Neural cell (in vitro differentiated cells): ENCODE results near the gene SELENOI. TPM values are rescaled to one million over a fixed set of nuclear protein-coding genes. Genes with fewer than 3 reads are reported as not detected.

ENCODE experiments used
- H2AFZ ChIP-seq: fragments of 200-600, 300-800 bp; sonication (generic), shearing (Covaris generic); 2 replicates; pipeline ENCODE4 v1.6.0; 2014; ENCODE audit warnings: low read depth, mild to moderate bottlenecking, antibody characterized with exemption, low read length, moderate library complexity
- H3F3A ChIP-seq: fragments of 200-600 bp; shearing (Covaris generic); 2 replicates; pipeline ENCODE4 v1.6.1; 2016; ENCODE audit warnings: mild to moderate bottlenecking, moderate library complexity, mixed read lengths, antibody characterized with exemption, low read length; ENCODE audit not compliant: insufficient read depth, poor library complexity, severe bottlenecking
- H3K27ac ChIP-seq: fragments of 200-600, 300-800 bp; sonication (generic), shearing (Covaris generic); 2 replicates; pipeline ENCODE4 v1.5.1; 2014; ENCODE audit warnings: mild to moderate bottlenecking, low read length, moderate library complexity
- H3K27me3 ChIP-seq: fragments of 300-800, 200-600 bp; sonication (generic), shearing (Covaris generic); 2 replicates; pipeline ENCODE4 v1.6.0; 2014; ENCODE audit warnings: mild to moderate bottlenecking, low read depth, low read length, moderate library complexity; ENCODE audit not compliant: insufficient read depth
- H3K36me3 ChIP-seq: fragments of 300-800, 200-600 bp; sonication (generic), shearing (Covaris generic); 2 replicates; pipeline ENCODE4 v1.5.1; 2014; ENCODE audit warnings: mild to moderate bottlenecking, antibody characterized with exemption, low read length, moderate library complexity; ENCODE audit not compliant: insufficient read depth
- H3K4me2 ChIP-seq: fragments of 300-800, 200-600 bp; sonication (generic), shearing (Covaris generic); 2 replicates; pipeline ENCODE4 v1.6.0; 2014; ENCODE audit warnings: mild to moderate bottlenecking, low read length
- H3K4me3 ChIP-seq: fragments of 300-800, 200-600 bp; sonication (generic), shearing (Covaris generic); 2 replicates; pipeline ENCODE4 v1.5.1; 2014; ENCODE audit warnings: mild to moderate bottlenecking, low read length, moderate library complexity
- H3K79me2 ChIP-seq: fragments of 200-600 bp; shearing (Covaris generic); replicated peaks from 2 replicates; pipeline ENCODE4 v1.6.0; 2014; ENCODE audit warnings: mild to moderate bottlenecking, low read length, moderate library complexity; ENCODE audit not compliant: insufficient read depth
- H3K9ac ChIP-seq: fragments of 300-800, 200-600 bp; sonication (generic), shearing (Covaris generic); 2 replicates; pipeline ENCODE4 v1.6.1; 2016; ENCODE audit warnings: mild to moderate bottlenecking, low read length, mixed read lengths
- H3K9me2 ChIP-seq: fragments of 200-600 bp; shearing (Covaris generic); 2 replicates; pipeline ENCODE4 v1.6.1; 2016; ENCODE audit warnings: mild to moderate bottlenecking, low read length, mixed read lengths; ENCODE audit not compliant: insufficient read depth
- H3K9me3 ChIP-seq: fragments of 200-600, 300-800 bp; sonication (generic), shearing (Covaris generic); 2 replicates; pipeline ENCODE4 v1.6.1; 2016; ENCODE audit warnings: mild to moderate bottlenecking, mixed run types, low read length, moderate library complexity, mixed read lengths
- H4K20me1 ChIP-seq: fragments of 200-600 bp; shearing (Covaris generic); 2 replicates; pipeline ENCODE4 v1.6.1; 2016; ENCODE audit warnings: mild to moderate bottlenecking, mixed run types; ENCODE audit not compliant: insufficient read depth
- CTCF ChIP-seq: fragments of 450-650 bp; IDR thresholded peaks from 2 replicates; pipeline ENCODE4 v1.5.1; 2014; ENCODE audit warnings: antibody characterized with exemption, mild to moderate bottlenecking, moderate library complexity; ENCODE audit not compliant: poor library complexity, severe bottlenecking
- EP300 ChIP-seq: fragments of 450-650 bp; conservative IDR thresholded peaks from 2 replicates; pipeline ENCODE4 v1.6.1; 2014; ENCODE audit warnings: antibody characterized with exemption, mild to moderate bottlenecking, moderate library complexity; ENCODE audit not compliant: poor library complexity, severe bottlenecking
- EZH2 ChIP-seq: fragments of 200-600, 300-800 bp; shearing (Covaris generic), sonication (generic); IDR thresholded peaks from 2 replicates; pipeline ENCODE4 v1.6.1; 2014; ENCODE audit warnings: antibody characterized with exemption, low read length, borderline replicate concordance, mild to moderate bottlenecking; ENCODE audit not compliant: insufficient read depth, poor library complexity, severe bottlenecking
- MXI1 ChIP-seq: fragments of 450-650 bp; conservative IDR thresholded peaks from 2 replicates; pipeline ENCODE4 v1.6.1; 2014; ENCODE audit warnings: antibody characterized with exemption, mild to moderate bottlenecking; ENCODE audit not compliant: poor library complexity, severe bottlenecking
- POLR2AphosphoS5 ChIP-seq: IDR thresholded peaks from 2 replicates; pipeline ENCODE4 v1.6.1; 2012
- RAD21 ChIP-seq: fragments of 450-650 bp; conservative IDR thresholded peaks from 2 replicates; pipeline ENCODE4 v1.6.1; 2014; ENCODE audit warnings: antibody characterized with exemption, mild to moderate bottlenecking, moderate library complexity
- SMC3 ChIP-seq: fragments of 450-650 bp; conservative IDR thresholded peaks from 2 replicates; pipeline ENCODE4 v1.6.1; 2014; ENCODE audit warnings: antibody characterized with exemption, mild to moderate bottlenecking, moderate library complexity; ENCODE audit not compliant: poor library complexity
- TAF1 ChIP-seq: IDR thresholded peaks from 2 replicates; pipeline ENCODE4 v1.6.1; 2012; ENCODE audit warnings: low read depth
- polyA plus RNA-seq: library from polyadenylated mRNA; depleted of rRNA; stranded (reverse); fragments of >200 nt; gene quantifications from 2 replicates; pipeline ENCODE4 v1.2.3, GENCODE V29; 2014
- TF ChIP-seq, protein P1 (sequence below): IDR thresholded peaks from 2 replicates; pipeline ENCODE4 v1.6.1; 2012; ENCODE audit warnings: borderline replicate concordance

SELENOI gene
- polyA plus RNA-seq, 1 donor from 2014 or later: 25.2 TPM

- Histone ChIP-seq H4K20me1 (no peaks in the 10 kb centered on the region), H3K4me3 (no peak overlapping the region), H3K9me3 (no peaks in the 10 kb centered on the region), H3K9ac (no peak overlapping the region), H3K27me3 (no peaks in the 10 kb centered on the region), H3K9me2 (no peaks in the 10 kb centered on the region), H3K27ac (no peak overlapping the region), H3K79me2 (no peaks in the 10 kb centered on the region), H3K36me3 (no peaks in the 10 kb centered on the region), H2AFZ (no peak overlapping the region), H3F3A (no peaks in the 10 kb centered on the region), H3K4me2 (no peak overlapping the region)
- TF ChIP-seq MXI1 (no peak), SMC3 (no peak), POLR2AphosphoS5 (no peak), TAF1 (no peak), EP300 (no peak), RAD21 (no peak), CTCF (no peak), EZH2 (no peak)
- TF ChIP-seq, protein P1, sequence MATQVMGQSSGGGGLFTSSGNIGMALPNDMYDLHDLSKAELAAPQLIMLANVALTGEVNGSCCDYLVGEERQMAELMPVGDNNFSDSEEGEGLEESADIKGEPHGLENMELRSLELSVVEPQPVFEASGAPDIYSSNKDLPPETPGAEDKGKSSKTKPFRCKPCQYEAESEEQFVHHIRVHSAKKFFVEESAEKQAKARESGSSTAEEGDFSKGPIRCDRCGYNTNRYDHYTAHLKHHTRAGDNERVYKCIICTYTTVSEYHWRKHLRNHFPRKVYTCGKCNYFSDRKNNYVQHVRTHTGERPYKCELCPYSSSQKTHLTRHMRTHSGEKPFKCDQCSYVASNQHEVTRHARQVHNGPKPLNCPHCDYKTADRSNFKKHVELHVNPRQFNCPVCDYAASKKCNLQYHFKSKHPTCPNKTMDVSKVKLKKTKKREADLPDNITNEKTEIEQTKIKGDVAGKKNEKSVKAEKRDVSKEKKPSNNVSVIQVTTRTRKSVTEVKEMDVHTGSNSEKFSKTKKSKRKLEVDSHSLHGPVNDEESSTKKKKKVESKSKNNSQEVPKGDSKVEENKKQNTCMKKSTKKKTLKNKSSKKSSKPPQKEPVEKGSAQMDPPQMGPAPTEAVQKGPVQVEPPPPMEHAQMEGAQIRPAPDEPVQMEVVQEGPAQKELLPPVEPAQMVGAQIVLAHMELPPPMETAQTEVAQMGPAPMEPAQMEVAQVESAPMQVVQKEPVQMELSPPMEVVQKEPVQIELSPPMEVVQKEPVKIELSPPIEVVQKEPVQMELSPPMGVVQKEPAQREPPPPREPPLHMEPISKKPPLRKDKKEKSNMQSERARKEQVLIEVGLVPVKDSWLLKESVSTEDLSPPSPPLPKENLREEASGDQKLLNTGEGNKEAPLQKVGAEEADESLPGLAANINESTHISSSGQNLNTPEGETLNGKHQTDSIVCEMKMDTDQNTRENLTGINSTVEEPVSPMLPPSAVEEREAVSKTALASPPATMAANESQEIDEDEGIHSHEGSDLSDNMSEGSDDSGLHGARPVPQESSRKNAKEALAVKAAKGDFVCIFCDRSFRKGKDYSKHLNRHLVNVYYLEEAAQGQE: no peak
These were observed 96.8 kb downstream of the SELENOI start for GRCh38 chr2:26442707-26443106.

- Histone ChIP-seq H3K79me2 (no peaks in the 10 kb centered on the region), H3K9ac (no peak overlapping the region), H4K20me1 (no peaks in the 10 kb centered on the region), H3F3A (no peaks in the 10 kb centered on the region), H3K4me2 (no peak overlapping the region), H3K9me2 (no peaks in the 10 kb centered on the region), H3K36me3 (no peaks in the 10 kb centered on the region), H3K27ac (no peak overlapping the region), H3K9me3 (no peaks in the 10 kb centered on the region), H2AFZ (no peak overlapping the region), H3K4me3 (no peak overlapping the region), H3K27me3 (no peaks in the 10 kb centered on the region)
- TF ChIP-seq MXI1: no peak
- TF ChIP-seq, protein P1: no peak
- TF ChIP-seq SMC3: no peak
- no peak for TF ChIP-seq RAD21
- TF ChIP-seq POLR2AphosphoS5: no peak
- no peak for TF ChIP-seq EZH2
- TF ChIP-seq EP300: no peak
- no peak for TF ChIP-seq TAF1
- TF ChIP-seq CTCF: no peak
These were observed 98.3 kb downstream of the SELENOI start for GRCh38 chr2:26444236-26444635.
